HG03432 (cell line): ENCODE data around the gene WSB1.
A peak's percentile ranks its signal among the peaks of the same experiment; 100 is the strongest.
"Not testable (repeated sequence)": the region's sequence is repeated elsewhere in the genome, so short reads cannot be mapped to it uniquely, and the experiment has no call there.

Source experiments
- ATAC-seq: cut with Tn5 transposase; IDR thresholded peaks from one replicate; pipeline ENCODE4 v1.9.1; 2021; ENCODE audit warnings: mild to moderate bottlenecking, moderate library complexity; ENCODE audit not compliant: unreplicated experiment

Gene WSB1

GRCh38 chr17:27293898-27294688 lies at the start of gene WSB1:
Gene WSB1 (plus strand): TSS chr17:27294114. CDS start chr17:27294396, 282 bp downstream.
- ATAC-seq = peak; percentile 87

- ATAC-seq = no peak
Observed at GRCh38 chr17:27244491-27245223, 49.3 kb upstream of the WSB1 start.

GRCh38 chr17:27245230-27245696 lies 48.7 kb upstream of the WSB1 start:
- peak; percentile 93 for ATAC-seq

GRCh38 chr17:27246537-27246936 lies 47.4 kb upstream of the WSB1 start:
- no peak for ATAC-seq

GRCh38 chr17:27247071-27247957 lies 46.6 kb upstream of the WSB1 start:
- no peak for ATAC-seq

GRCh38 chr17:27247958-27248342 lies 46.0 kb upstream of the WSB1 start:
- ATAC-seq = no peak

- ATAC-seq = not testable (repeated sequence)
Observed at GRCh38 chr17:27250791-27251190, 43.1 kb upstream of the WSB1 start.

GRCh38 chr17:27254802-27255201 lies 39.1 kb upstream of the WSB1 start:
- ATAC-seq = not testable (repeated sequence)

GRCh38 chr17:27256225-27257030 lies 37.5 kb upstream of the WSB1 start:
- no peak for ATAC-seq

GRCh38 chr17:27257031-27257357 lies 36.9 kb upstream of the WSB1 start:
- ATAC-seq = no peak

- ATAC-seq = no peak
Observed at GRCh38 chr17:27259356-27259755, 34.6 kb upstream of the WSB1 start.

- no peak for ATAC-seq
Observed at GRCh38 chr17:27263386-27263785, 30.5 kb upstream of the WSB1 start.

GRCh38 chr17:27264068-27264812 lies 29.7 kb upstream of the WSB1 start:
- ATAC-seq = no peak

- no peak for ATAC-seq
Observed at GRCh38 chr17:27265333-27265732, 28.6 kb upstream of the WSB1 start.

- ATAC-seq = no peak
Observed at GRCh38 chr17:27266228-27266627, 27.7 kb upstream of the WSB1 start.

- no peak for ATAC-seq
Observed at GRCh38 chr17:27268394-27269085, 25.4 kb upstream of the WSB1 start.

GRCh38 chr17:27269201-27269600 lies 24.7 kb upstream of the WSB1 start:
- no peak for ATAC-seq

GRCh38 chr17:27269974-27270373 lies 23.9 kb upstream of the WSB1 start:
- ATAC-seq = no peak

- ATAC-seq = no peak
Observed at GRCh38 chr17:27276653-27277156, 17.2 kb upstream of the WSB1 start.
